IMR-90 (cell line): Measurements from ENCODE around the gene CBL. TPM values are rescaled to one million over a fixed set of nuclear protein-coding genes. Genes with fewer than 3 reads are reported as not detected.

ENCODE experiments used
- ATAC-seq: fragments of 200-7000 bp; cut with Tn5 transposase; 2 replicates; pipeline ENCODE4 v1.9.1; 2020; ENCODE audit warnings: low read depth, mild to moderate bottlenecking, moderate library complexity
- BruUV-seq: library from RNA; stranded (reverse); fragments of 400-500 nt; replicated peaks from 2 replicates; lab custom pipeline; 2021; lab: Mats Ljungman, UMichigan
- CTCF ChIA-PET: fragments of 300-600 bp; formaldehyde crosslinking; extraction: SDS; loops from one replicate; lab custom pipeline; 2021; ENCODE audit warnings: antibody characterized with exemption; lab: Yijun Ruan, JAX
- POLR2A ChIA-PET: fragments of 300-600 bp; sonication (Branson Sonifier 250); formaldehyde crosslinking; loops from one replicate; lab custom pipeline; 2022; ENCODE audit warnings: antibody characterized with exemption; ENCODE audit not compliant: unreplicated experiment; lab: Charles Lee
- DNase-seq: peaks from one replicate; pipeline ENCODE4 v3.0.0; 2013
- H2AFZ ChIP-seq: replicated peaks from 2 replicates; pipeline ENCODE3; 2013; ENCODE audit warnings: low read length, mild to moderate bottlenecking; ENCODE audit not compliant: poor library complexity
- H2AK5ac ChIP-seq: 2 replicates; pipeline ENCODE4 v1.6.1; 2013; ENCODE audit warnings: low read depth, low read length, inconsistent platforms
- H2AK9ac ChIP-seq: replicated peaks from 2 replicates; pipeline ENCODE3; 2013; ENCODE audit warnings: mild to moderate bottlenecking, low read depth, low read length, moderate library complexity; ENCODE audit not compliant: poor library complexity
- H2BK120ac ChIP-seq: 2 replicates; pipeline ENCODE4 v1.6.1; 2013; ENCODE audit warnings: low read depth, low read length, inconsistent platforms
- H2BK15ac ChIP-seq: 3 replicates; pipeline ENCODE4 v1.6.1; 2013; ENCODE audit warnings: low read depth, low read length, inconsistent platforms
- H2BK20ac ChIP-seq: 2 replicates; pipeline ENCODE4 v1.6.1; 2013; ENCODE audit warnings: low read depth, mild to moderate bottlenecking, inconsistent platforms, low read length, moderate library complexity
- H2BK5ac ChIP-seq: 2 replicates; pipeline ENCODE4 v1.6.1; 2013; ENCODE audit warnings: mild to moderate bottlenecking, low read depth, low read length, inconsistent platforms; ENCODE audit not compliant: poor library complexity, severe bottlenecking
- H3K14ac ChIP-seq: replicated peaks from 2 replicates; pipeline ENCODE4 v1.6.1; 2013; ENCODE audit warnings: low read depth, low read length, inconsistent platforms
- H3K18ac ChIP-seq: 2 replicates; pipeline ENCODE4 v1.6.1; 2013; ENCODE audit warnings: low read depth, low read length, control low read depth
- H3K23ac ChIP-seq: 2 replicates; pipeline ENCODE4 v1.6.1; 2013; ENCODE audit warnings: low read depth, low read length, inconsistent platforms
- H3K27ac ChIP-seq: 2 replicates; pipeline ENCODE4 v1.5.1; 2013; ENCODE audit warnings: mild to moderate bottlenecking, control low read depth, low read length; ENCODE audit not compliant: insufficient read depth
- H3K27me3 ChIP-seq: 2 replicates; pipeline ENCODE4 v1.6.1; 2013; ENCODE audit warnings: low read length; ENCODE audit not compliant: control insufficient read depth, insufficient read depth
- H3K36me3 ChIP-seq: 2 replicates; pipeline ENCODE4 v1.6.1; 2013; ENCODE audit warnings: low read length, mixed read lengths; ENCODE audit not compliant: control insufficient read depth, insufficient read depth
- H3K4ac ChIP-seq: 2 replicates; pipeline ENCODE4 v1.6.1; 2013; ENCODE audit warnings: low read depth, low read length, inconsistent platforms
- H3K4me1 ChIP-seq: 2 replicates; pipeline ENCODE4 v1.6.1; 2013; ENCODE audit warnings: low read length, mixed read lengths; ENCODE audit not compliant: control insufficient read depth, insufficient read depth
- H3K4me2 ChIP-seq: 2 replicates; pipeline ENCODE4 v1.6.1; 2013; ENCODE audit warnings: low read depth, mild to moderate bottlenecking, control low read depth, low read length, moderate library complexity
- H3K4me3 ChIP-seq: 2 replicates; pipeline ENCODE4 v1.5.1; 2013; ENCODE audit warnings: low read depth, mild to moderate bottlenecking, control low read depth, low read length, moderate library complexity; ENCODE audit not compliant: insufficient read depth
- H3K56ac ChIP-seq: 2 replicates; pipeline ENCODE4 v1.6.1; 2013; ENCODE audit warnings: low read length, inconsistent platforms; ENCODE audit not compliant: insufficient read depth; ENCODE audit errors: extremely low read depth
- H3K79me1 ChIP-seq, 2 experiments: 2 replicates each; pipeline ENCODE4 v1.6.1; 2013; ENCODE audit warnings: low read length in 2 of 2, inconsistent platforms in 1 of 2, low read depth in 1 of 2
- H3K9ac ChIP-seq: 2 replicates; pipeline ENCODE4 v1.6.1; 2013; ENCODE audit warnings: low read depth, low read length, control low read depth
- H3K9me1 ChIP-seq: 2 replicates; pipeline ENCODE4 v1.6.1; 2013; ENCODE audit warnings: low read length, inconsistent platforms; ENCODE audit not compliant: insufficient read depth
- H3K9me3 ChIP-seq: 2 replicates; pipeline ENCODE4 v1.6.1; 2013; ENCODE audit warnings: low read length; ENCODE audit not compliant: control insufficient read depth, insufficient read depth
- H4K20me1 ChIP-seq: 2 replicates; pipeline ENCODE4 v1.6.1; 2013; ENCODE audit warnings: low read length, inconsistent platforms; ENCODE audit not compliant: insufficient read depth
- H4K5ac ChIP-seq: 2 replicates; pipeline ENCODE4 v1.6.1; 2013; ENCODE audit warnings: mild to moderate bottlenecking, low read depth, low read length, control low read depth
- H4K8ac ChIP-seq, 2 experiments: 2 replicates each; pipeline ENCODE4 v1.6.1; 2013; ENCODE audit warnings: low read depth in 2 of 2, low read length in 2 of 2, control low read depth in 1 of 2, inconsistent platforms in 1 of 2
- H4K91ac ChIP-seq: 2 replicates; pipeline ENCODE4 v1.6.1; 2013; ENCODE audit warnings: low read depth, low read length, inconsistent platforms; ENCODE audit not compliant: insufficient read depth
- CTCF ChIP-seq: conservative IDR thresholded peaks from 2 replicates; pipeline ENCODE4 v1.5.1; 2012; ENCODE audit warnings: mild to moderate bottlenecking, low read depth, low read length, improper control_type of control experiment
- MXI1 ChIP-seq: IDR thresholded peaks from 2 replicates; pipeline ENCODE4 v1.6.1; 2012; ENCODE audit warnings: low read depth, mild to moderate bottlenecking, low read length, moderate library complexity, borderline replicate concordance
- SMC3 ChIP-seq: fragments of 150-350 bp; IDR thresholded peaks from 2 replicates; pipeline ENCODE4 v1.6.1; 2016; ENCODE audit warnings: low read depth, mild to moderate bottlenecking, antibody characterized with exemption, low read length, moderate library complexity
- WGBS, 2 experiments: methylation state at CpG; one replicate each; pipeline versions ENCODE4 v1.1.5 to v1.1.7; 2013; ENCODE audit warnings: missing lambda C conversion rate in 2 of 2; ENCODE audit not compliant: insufficient read length in 1 of 2; ENCODE audit errors: extremely low coverage in 2 of 2; 5-methylcytosine and 5-hydroxymethylcytosine counted together
- dilution Hi-C: fragments of 300-500 bp; cut with HindIII; formaldehyde crosslinking; loops from one replicate; pipeline ENCODE4 v1.14.3; 2018; ENCODE audit warnings: low sequenced_read_pairs; ENCODE audit not compliant: unreplicated experiment
- in situ Hi-C: fragments of 300-500 bp; cut with MboI; formaldehyde crosslinking; loops from 3 replicates; pipeline ENCODE4 v1.14.3; 2019; ENCODE audit warnings: low sequenced_read_pairs, inconsistent platforms, mixed read lengths
- intact Hi-C: fragments of 100-400 bp; cut with micrococcal nuclease; formaldehyde crosslinking; loops from 2 replicates; pipeline ENCODE4 v1.10.0; 2022
- polyA plus RNA-seq, 3 experiments: library from polyadenylated mRNA; depleted of rRNA; stranded (reverse); fragments of >200 nt; gene quantifications; 2 replicates each; pipeline ENCODE4 v1.2.3, GENCODE V29; 2012; ENCODE audit warnings: low replicate concordance in 1 of 3
- total RNA-seq: library from RNA; depleted of rRNA; stranded (reverse); fragments of >200 nt; gene quantifications from 2 replicates; pipeline ENCODE4 v1.2.3, GENCODE V29; 2012

CBL gene
- total and polyA plus RNA-seq, 2 of the 4 experiments (the other 2 are of a cell fraction) = 6.1 to 11.8 TPM

DNA sequence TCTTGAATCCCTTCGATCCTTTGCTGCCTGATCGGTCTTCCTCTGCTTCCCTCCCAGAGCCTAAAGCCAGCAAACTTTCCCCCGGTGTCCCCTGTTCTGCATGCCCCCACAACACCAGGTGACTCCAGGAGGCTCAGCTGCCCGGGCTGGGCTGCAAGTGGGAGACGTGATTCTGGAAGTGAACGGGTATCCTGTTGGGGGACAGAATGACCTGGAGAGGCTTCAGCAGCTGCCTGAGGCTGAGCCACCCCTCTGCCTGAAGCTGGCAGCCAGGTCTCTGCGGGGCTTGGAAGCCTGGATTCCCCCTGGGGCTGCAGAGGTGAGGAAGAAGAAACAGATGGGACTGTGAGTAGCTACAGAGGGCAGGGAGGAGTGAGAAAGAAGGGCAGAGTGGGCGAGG is 17.3 kb upstream of the CBL start:
- no peak overlapping the region for H3K56ac ChIP-seq
- no peak overlapping the region for H3K14ac ChIP-seq
- WGBS, 2 experiments = 65% methylated on average over 2 of the region's 8 CpGs; no CpG with 5 or more reads in 1 of the 2 experiments
- H2BK120ac ChIP-seq = no peak overlapping the region
- no peak for TF ChIP-seq CTCF
- no peak for TF ChIP-seq MXI1
- TF ChIP-seq SMC3 = no peak
- no peak overlapping the region for H3K27ac ChIP-seq
- ATAC-seq = no peak
- no peak overlapping the region for H2AK5ac ChIP-seq
- no peak overlapping the region for H4K5ac ChIP-seq
- no peak overlapping the region for H4K91ac ChIP-seq
- H2BK15ac ChIP-seq = no peak overlapping the region
- H2AFZ ChIP-seq = no peak overlapping the region
- no TSS peak for BruUV-seq
- H3K4ac ChIP-seq = no peak overlapping the region
- POLR2A ChIA-PET = no interaction called here
- H3K27me3 ChIP-seq = peaks cover 28% of the 10 kb centered on the region
- no peaks in the 10 kb centered on the region; the same call in 1 of the 2 replicates for H3K9me1 ChIP-seq
- H3K4me1 ChIP-seq = no peaks in the 10 kb centered on the region
- CTCF ChIA-PET = no interaction called here
- H2BK20ac ChIP-seq = no peak overlapping the region
- in situ Hi-C loops (no loop called here), intact Hi-C loops (no loop called here), dilution Hi-C loops (no loop called here)
- H3K4me3 ChIP-seq = no peak overlapping the region
- H4K20me1 ChIP-seq = no peaks in the 10 kb centered on the region
- H3K36me3 ChIP-seq = no peaks in the 10 kb centered on the region
- no peak overlapping the region for H3K9ac ChIP-seq
- no peak overlapping the region for H3K18ac ChIP-seq
- H3K9me3 ChIP-seq = no peaks in the 10 kb centered on the region
- no peaks in the 10 kb centered on the region for H3K79me1 ChIP-seq
- no peak overlapping the region for H4K8ac ChIP-seq
- no peak overlapping the region for H3K4me2 ChIP-seq
- no peak overlapping the region for H3K23ac ChIP-seq
- no peak overlapping the region for H2BK5ac ChIP-seq
- DNase-seq = no peak
- H2AK9ac ChIP-seq = no peak overlapping the region
